ENCODE data around the gene TLR10. TPM values are rescaled to one million over a fixed set of nuclear protein-coding genes. Genes with fewer than 3 reads are reported as not detected.
"Not testable (repeated sequence)": the region's sequence is repeated elsewhere in the genome, so short reads cannot be mapped to it uniquely, and the experiment has no call there.

TLR10 gene
- total RNA-seq, 1 experiment from 2014 or later: not detected

- TF ChIP-seq EZH2 (IDR thresholded peaks at IDR 0.05; ENCODE audit: low read depth) (no peak), CTCF (conservative IDR thresholded peaks at IDR 0.05) (no peak)
- no peak overlapping the region for H3K4me2 ChIP-seq
- ChIA-PET CTCF (interaction anchor here (0.5 kb wide), 1 partner anchor 14 kb away, joined by 6 read pairs; no protein-coding TSS in a partner anchor), POLR2A (ENCODE audit: unreplicated experiment) (no interaction called here)
- DNase-seq: no peak
- intact Hi-C loops (cut with micrococcal nuclease; ENCODE audit: unreplicated experiment): no loop called here
- H3K4me1 ChIP-seq (replicated peaks; ENCODE audit: insufficient read depth): no peaks in the 10 kb centered on the region
- no peaks in the 10 kb centered on the region for H3K27me3 ChIP-seq (ENCODE audit: insufficient read depth, low read depth)
- no TSS peak for BruUV-seq (replicated peaks)
- no peaks in the 10 kb centered on the region for H4K20me1 ChIP-seq (ENCODE audit: insufficient read depth)
- H3K27ac ChIP-seq: no peak overlapping the region
- no peaks in the 10 kb centered on the region for H3K79me2 ChIP-seq (ENCODE audit: low read depth)
- no peaks in the 10 kb centered on the region for H3K36me3 ChIP-seq (ENCODE audit: low read depth)
- H3F3A ChIP-seq (ENCODE audit: insufficient read depth, low read depth): no peaks in the 10 kb centered on the region
- H3K9me3 ChIP-seq (ENCODE audit: insufficient read depth, low read depth): no peaks in the 10 kb centered on the region
- H3K4me3 ChIP-seq: no peak overlapping the region
- no peak overlapping the region for H2AFZ ChIP-seq
- H3K9me2 ChIP-seq (ENCODE audit: insufficient read depth): no peaks in the 10 kb centered on the region
These were observed 13.3 kb downstream of the TLR10 start for GRCh38 chr4:38769441-38769840.

GRCh38 chr4:38768968-38769394 is 13.8 kb downstream of the TLR10 start:
- intact Hi-C loops (cut with micrococcal nuclease; ENCODE audit: unreplicated experiment): no loop called here
- Histone ChIP-seq H3K27me3 (ENCODE audit: insufficient read depth, low read depth) (no peaks in the 10 kb centered on the region), H2AFZ (no peak overlapping the region; the same call in 1 of the 2 replicates), H3K9me3 (ENCODE audit: insufficient read depth, low read depth) (no peaks in the 10 kb centered on the region), H3K4me3 (no peak overlapping the region), H3K9me2 (ENCODE audit: insufficient read depth) (no peaks in the 10 kb centered on the region), H3K79me2 (ENCODE audit: low read depth) (no peaks in the 10 kb centered on the region), H4K20me1 (ENCODE audit: insufficient read depth) (no peaks in the 10 kb centered on the region), H3K27ac (no peak overlapping the region), H3F3A (ENCODE audit: insufficient read depth, low read depth) (no peaks in the 10 kb centered on the region), H3K36me3 (ENCODE audit: low read depth) (no peaks in the 10 kb centered on the region), H3K4me1 (replicated peaks; ENCODE audit: insufficient read depth) (no peaks in the 10 kb centered on the region), H3K4me2 (no peak overlapping the region)
- no TSS peak for BruUV-seq (replicated peaks)
- no peak for DNase-seq
- TF ChIP-seq CTCF (conservative IDR thresholded peaks at IDR 0.05): no peak
- no peak for TF ChIP-seq EZH2 (IDR thresholded peaks at IDR 0.05; ENCODE audit: low read depth)
- POLR2A ChIA-PET (ENCODE audit: unreplicated experiment): no interaction called here
- CTCF ChIA-PET: no interaction called here

- CTCF ChIA-PET; H2AFZ ChIP-seq; H3K4me1 ChIP-seq (replicated peaks; ENCODE audit: insufficient read depth); H3K4me3 ChIP-seq; DNase-seq; H3K9me2 ChIP-seq (ENCODE audit: insufficient read depth); H3K79me2 ChIP-seq (ENCODE audit: low read depth); BruUV-seq (replicated peaks); H3K4me2 ChIP-seq; H4K20me1 ChIP-seq (ENCODE audit: insufficient read depth); POLR2A ChIA-PET (ENCODE audit: unreplicated experiment); H3K9me3 ChIP-seq (ENCODE audit: insufficient read depth, low read depth); H3K27me3 ChIP-seq (ENCODE audit: insufficient read depth, low read depth); H3K27ac ChIP-seq; H3F3A ChIP-seq (ENCODE audit: insufficient read depth, low read depth); H3K36me3 ChIP-seq (ENCODE audit: low read depth); intact Hi-C loops (cut with micrococcal nuclease; ENCODE audit: unreplicated experiment): not testable (repeated sequence)
These were observed 15.8 kb downstream of the TLR10 start for GRCh38 chr4:38766940-38767339.

GRCh38 chr4:38765382-38765781 is 17.4 kb downstream of the TLR10 start:
- Histone ChIP-seq H3K9me2 (ENCODE audit: insufficient read depth) (no peaks in the 10 kb centered on the region), H4K20me1 (ENCODE audit: insufficient read depth) (no peaks in the 10 kb centered on the region), H3K4me3 (no peak overlapping the region), H3K4me1 (replicated peaks; ENCODE audit: insufficient read depth) (no peaks in the 10 kb centered on the region), H3K36me3 (ENCODE audit: low read depth) (no peaks in the 10 kb centered on the region), H3F3A (ENCODE audit: insufficient read depth, low read depth) (no peaks in the 10 kb centered on the region), H3K79me2 (ENCODE audit: low read depth) (no peaks in the 10 kb centered on the region), H3K27ac (no peak overlapping the region), H3K27me3 (ENCODE audit: insufficient read depth, low read depth) (no peaks in the 10 kb centered on the region), H2AFZ (no peak overlapping the region), H3K9me3 (ENCODE audit: insufficient read depth, low read depth) (no peaks in the 10 kb centered on the region), H3K4me2 (no peak overlapping the region)
- TF ChIP-seq CTCF (conservative IDR thresholded peaks at IDR 0.05) (no peak), EZH2 (IDR thresholded peaks at IDR 0.05; ENCODE audit: low read depth) (no peak)
- DNase-seq: no peak
- ChIA-PET CTCF (no interaction called here), POLR2A (ENCODE audit: unreplicated experiment) (no interaction called here)
- intact Hi-C loops (cut with micrococcal nuclease; ENCODE audit: unreplicated experiment): no loop called here
- no TSS peak for BruUV-seq (replicated peaks)
